Measurements from ENCODE around the gene ALDOB.

DNA sequence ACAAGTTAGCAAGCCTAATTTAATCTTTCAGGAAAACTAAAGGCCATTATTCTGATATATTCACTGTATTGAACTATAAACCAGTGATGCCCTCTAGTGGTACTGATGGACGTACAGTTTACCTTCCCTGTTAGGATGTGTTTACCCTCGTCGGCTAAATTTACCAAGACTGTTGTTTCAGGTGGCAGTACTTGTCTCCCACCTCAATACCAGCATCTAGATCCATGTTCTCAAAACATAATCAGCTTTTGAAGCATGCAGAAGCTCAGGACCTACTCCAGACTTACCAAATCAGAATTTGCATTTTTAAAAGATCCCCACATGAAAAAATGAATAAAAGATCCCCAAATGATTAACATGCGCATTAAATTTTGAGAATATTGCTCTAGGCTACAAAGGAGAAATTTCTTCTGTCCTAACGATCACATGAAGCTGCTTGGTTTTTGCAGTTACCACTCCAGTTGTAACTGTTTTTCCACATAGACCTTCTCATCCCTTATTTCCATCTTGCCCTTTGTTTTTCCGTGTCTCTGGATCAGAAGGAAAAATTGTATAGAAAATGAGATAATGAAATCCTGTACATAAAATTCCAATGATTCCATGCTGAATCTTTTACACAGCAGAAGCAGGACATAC, 47.6 kb downstream of the ALDOB start:
- TF ChIP-seq, protein P1, sequence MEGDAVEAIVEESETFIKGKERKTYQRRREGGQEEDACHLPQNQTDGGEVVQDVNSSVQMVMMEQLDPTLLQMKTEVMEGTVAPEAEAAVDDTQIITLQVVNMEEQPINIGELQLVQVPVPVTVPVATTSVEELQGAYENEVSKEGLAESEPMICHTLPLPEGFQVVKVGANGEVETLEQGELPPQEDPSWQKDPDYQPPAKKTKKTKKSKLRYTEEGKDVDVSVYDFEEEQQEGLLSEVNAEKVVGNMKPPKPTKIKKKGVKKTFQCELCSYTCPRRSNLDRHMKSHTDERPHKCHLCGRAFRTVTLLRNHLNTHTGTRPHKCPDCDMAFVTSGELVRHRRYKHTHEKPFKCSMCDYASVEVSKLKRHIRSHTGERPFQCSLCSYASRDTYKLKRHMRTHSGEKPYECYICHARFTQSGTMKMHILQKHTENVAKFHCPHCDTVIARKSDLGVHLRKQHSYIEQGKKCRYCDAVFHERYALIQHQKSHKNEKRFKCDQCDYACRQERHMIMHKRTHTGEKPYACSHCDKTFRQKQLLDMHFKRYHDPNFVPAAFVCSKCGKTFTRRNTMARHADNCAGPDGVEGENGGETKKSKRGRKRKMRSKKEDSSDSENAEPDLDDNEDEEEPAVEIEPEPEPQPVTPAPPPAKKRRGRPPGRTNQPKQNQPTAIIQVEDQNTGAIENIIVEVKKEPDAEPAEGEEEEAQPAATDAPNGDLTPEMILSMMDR (IDR thresholded peaks at IDR 0.05; ENCODE audit: low read depth, low read length, poor library complexity, severe bottlenecking), result peak; percentile 77
- TF ChIP-seq EZH2phosphoT487 (IDR thresholded peaks at IDR 0.05; ENCODE audit: borderline replicate concordance, low read length), result no peak
